COLO668 (cell line): ENCODE data around the gene SYTL4.

Experiments used
- DNase-seq: peaks from one replicate; lab custom pipeline; 2025; ENCODE audit not compliant: unreplicated experiment; lab: John Stamatoyannopoulos, UW

Gene SYTL4

DNA sequence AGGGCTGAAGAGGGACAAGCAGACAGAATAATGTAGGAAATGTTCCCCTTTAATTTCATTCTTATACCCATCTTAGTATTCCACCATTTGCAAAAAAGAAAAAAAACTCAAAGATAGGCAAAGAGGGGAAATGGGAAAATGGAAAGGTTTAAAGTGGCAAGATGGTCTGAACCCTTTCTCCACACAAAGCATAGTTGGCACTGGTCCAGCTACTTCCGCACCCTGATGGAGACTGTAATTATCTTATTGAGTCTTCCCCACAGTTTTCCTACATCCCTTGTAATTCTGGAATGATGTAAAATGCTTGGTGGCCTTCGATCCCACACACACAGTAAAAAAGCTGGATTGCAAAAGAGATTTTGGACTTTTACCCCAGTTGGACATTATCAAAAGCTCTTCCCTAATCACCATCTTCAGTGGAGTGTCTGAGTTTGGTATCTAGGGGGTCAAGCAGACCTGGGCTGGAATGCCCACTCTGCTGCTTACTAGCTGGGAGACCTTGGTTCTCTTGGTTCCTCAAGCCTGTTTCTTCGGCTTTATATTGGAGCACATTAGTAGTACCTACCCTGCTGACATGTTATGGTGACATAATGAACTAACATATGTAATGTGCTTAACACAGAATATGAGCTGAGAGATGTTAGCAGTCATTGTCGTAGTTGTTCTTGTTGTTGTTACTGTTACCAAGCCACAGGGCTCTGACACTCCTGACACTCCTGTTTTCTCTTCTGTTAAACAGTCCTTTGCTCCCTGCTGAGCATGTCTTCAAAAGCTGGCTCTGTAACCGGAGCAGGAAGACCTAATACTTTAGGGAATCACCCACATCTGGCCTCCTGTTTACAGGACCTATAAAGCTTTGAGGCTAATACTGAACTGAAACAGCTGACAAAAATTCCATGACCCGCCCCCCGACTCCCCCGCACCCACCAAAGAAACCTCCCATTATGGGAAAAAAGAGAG lies 83.2 kb downstream of the SYTL4 start:
- no peak for DNase-seq

DNA sequence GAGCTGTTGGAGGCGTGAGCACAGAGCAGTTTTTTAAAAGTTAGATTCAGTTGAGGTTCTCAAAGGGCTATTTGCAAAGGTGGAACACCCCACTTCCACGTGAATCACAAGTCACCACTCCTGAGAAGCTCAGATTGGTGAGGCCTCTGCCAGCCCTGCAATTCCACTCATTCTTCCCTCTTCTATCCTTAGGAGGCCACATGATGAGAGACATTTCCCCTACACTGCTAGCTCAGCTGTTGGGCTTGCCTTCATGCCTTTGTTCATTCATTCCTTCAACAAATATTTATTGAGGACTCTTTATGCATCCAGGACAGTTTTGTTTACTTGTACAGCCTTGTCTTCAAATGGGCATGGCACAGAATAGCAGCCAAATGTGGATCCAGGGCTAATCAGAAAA lies 84.2 kb downstream of the SYTL4 start:
- DNase-seq, result no peak

DNA sequence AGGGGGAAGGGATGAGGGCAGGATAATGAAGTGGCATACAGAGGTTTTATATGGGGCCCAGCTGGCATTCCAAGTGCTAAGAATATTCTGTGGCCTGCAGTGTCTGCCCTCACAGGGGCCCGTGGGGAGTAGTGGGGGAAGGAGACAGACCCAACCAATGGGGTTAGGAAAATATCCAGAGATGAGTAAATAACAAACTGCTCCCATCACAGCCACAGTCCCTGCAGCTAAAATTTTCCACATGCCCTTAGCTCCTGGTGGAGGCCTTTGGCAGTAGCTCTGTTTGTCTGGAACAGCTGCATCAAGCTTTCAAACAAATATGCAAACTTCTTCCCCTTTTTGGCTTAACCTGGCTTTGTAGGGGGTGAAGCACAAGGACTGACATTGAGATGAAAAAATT lies 84.8 kb downstream of the SYTL4 start:
- no peak for DNase-seq

DNA sequence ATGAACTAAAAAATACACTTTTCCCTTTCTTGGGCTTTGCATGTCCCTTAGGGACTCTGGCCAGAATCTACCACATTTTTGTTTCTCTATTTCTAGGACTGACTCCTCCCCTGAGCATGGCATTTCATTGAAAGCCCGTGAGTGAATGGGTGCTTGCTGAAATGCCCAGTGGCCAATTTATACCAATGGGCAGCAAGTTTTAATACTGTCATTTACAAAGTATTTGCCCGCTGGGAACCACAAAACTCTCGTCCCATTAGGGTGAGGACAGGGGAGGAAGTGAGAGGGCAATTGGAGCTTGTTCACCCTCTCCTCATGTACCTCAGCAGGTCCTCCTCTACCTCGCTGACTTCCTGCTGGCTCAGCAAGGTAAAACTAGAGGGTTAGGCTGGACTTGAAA lies 86.8 kb downstream of the SYTL4 start:
- DNase-seq, result no peak

DNA sequence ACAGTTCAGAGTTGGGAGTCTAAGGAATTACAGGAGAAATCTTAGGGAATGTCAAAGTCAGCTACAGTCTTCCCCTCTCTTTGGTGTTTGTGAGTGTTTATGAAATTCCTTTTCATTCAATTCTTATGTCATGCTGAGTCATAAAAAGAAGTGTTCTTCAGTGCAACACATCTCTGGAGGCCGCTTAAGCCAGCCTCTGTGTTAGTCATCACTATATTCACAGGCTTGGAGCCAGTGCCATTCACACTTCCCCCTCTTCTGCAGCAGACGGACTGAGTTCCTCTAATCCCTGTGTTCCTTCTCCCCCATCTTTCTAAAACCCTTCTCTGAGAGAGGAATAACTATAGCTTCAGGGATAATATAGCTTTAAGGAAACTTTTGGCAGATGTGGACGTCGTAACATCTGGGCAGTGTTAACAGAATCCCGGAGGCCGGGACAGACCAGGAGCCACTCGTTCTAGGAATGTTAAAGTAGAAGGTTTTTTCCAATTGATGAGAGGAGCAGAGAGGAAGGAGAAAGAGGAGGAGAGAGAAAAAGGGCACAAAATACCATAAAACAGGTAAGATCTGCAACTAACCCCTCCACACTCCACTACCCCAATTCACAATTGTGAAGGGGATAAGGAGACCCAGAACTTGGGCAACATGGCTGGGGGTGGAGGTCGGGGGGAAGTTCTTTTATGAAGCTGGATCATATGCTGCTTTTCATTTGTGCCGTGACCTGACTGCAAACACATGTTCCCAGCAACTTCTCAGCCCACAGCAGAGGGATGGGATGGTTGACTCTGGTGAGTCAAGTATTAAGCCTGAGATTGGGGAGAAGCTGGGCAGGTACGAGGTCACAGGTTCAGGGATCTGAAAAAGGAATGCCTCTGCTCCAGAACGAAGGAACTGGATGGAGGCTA lies 87.7 kb downstream of the SYTL4 start, which contains the start of gene SRPX2:
TSS of gene SRPX2 (plus strand) at position 244 of the 905 bp plus-strand sequence. CDS start 2,124 bp downstream, outside the sequence.
- DNase-seq, result no peak

DNA sequence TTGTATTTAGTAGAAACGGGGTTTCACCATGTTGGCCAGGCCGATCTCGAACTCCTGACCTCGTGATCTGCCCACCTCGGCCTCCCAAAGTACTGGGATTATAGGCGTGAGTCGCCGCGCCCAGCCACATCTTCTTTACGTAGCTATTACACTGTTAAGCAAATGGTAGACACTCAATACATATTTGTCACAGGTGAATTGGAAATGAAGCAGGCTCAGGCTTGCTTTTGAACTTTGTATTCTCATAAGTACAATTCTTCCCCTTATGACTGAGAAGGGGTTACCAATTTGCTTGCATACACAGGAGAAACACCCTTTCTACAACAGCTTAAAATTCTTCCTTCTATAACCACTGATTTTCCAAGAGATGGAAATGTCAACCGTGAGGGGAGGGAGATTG lies 88.7 kb downstream of the SYTL4 start:
- DNase-seq, result no peak

DNA sequence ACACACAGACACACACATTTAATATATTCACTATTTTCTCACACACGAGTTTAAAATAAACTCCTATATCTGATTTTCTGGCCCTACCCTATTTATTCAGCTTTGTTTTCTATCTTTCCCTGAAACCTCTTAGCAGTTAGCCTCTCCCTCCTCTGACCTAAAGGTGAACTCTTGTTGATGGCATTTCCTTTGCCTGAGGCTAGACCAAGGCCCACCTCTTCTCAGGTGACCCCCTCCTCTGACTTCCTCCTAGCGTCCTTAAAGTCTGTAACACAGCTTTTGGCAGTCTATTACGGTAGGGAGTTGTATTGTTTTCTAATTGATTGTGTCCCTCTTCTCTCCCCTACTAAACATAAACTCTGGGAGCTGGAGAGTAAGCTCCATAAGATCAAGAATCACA lies 89.6 kb downstream of the SYTL4 start:
- no peak for DNase-seq

DNA sequence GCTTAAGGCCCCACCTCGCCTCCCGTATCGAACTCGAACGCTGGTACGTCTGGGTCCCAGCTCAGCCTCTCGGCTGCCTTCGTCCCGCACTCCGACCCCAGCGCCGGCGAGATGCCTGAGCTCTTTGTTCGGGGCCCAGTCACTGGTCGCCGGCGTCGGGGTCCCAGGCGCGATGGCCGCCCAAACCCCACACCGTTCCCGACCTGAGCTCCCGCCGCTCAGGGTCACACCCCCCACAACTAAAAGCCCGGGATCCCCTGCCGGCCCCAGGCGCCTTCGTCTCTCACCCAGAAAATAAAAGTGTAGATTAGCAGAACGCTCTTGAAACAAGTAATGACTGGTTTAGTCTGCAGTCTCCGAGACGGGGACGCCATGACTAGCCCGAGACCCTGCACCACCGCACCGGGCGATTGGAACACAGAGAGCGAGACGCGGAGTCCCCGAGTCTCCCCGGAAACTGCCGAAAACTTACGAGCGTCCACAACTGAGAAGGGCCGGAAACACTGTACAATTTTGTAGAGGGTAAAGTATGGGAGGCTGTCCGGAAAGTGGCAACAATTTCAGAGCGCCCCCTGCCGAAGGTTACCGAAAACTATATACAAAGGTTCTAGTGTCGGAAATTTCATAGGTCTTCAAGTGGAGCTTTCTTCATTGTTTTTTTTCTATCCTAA lies 95.5 kb downstream of the SYTL4 start, which contains the start of gene TSPAN6:
TSS of gene TSPAN6 (minus strand) at position 486 of the 671 bp plus-strand sequence. CDS start at position 374, 112 bp downstream.
- peak; percentile 0 for DNase-seq

DNA sequence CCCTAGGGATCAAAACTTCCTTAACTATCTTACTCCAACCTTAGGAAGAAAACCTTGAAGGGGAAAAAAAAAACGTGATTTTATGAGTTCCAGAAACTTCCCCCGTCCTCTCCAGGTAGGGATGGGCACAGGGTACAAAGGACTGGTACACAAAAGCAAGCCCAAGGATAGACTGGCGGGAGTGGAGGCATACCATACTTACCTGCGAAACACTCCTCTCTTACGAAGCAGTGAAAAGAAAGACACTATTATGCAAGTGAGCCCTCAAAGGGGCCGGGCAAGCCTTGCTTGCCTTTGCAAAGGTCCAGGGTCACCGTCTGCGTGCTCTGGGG lies 96.0 kb downstream of the SYTL4 start:
- no peak for DNase-seq

DNA sequence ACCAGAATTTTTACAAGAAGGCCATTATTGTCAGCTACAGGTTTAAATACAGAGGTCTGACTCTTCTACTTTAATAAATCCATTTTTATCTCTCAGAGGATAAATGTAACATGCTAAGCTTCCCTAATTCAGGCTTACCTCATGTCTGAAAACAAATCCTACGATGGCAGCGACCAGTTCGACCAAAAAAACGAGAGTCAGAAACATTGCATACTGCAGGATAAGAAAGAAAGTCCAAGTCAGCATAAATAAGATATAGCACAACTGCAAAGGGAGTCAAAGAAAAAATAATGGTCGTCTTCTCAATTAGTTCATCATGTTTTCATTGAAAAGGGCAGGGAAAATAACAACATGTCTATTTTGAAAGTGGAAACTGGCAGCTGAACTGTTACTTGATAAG lies 96.9 kb downstream of the SYTL4 start:
- no peak for DNase-seq

DNA sequence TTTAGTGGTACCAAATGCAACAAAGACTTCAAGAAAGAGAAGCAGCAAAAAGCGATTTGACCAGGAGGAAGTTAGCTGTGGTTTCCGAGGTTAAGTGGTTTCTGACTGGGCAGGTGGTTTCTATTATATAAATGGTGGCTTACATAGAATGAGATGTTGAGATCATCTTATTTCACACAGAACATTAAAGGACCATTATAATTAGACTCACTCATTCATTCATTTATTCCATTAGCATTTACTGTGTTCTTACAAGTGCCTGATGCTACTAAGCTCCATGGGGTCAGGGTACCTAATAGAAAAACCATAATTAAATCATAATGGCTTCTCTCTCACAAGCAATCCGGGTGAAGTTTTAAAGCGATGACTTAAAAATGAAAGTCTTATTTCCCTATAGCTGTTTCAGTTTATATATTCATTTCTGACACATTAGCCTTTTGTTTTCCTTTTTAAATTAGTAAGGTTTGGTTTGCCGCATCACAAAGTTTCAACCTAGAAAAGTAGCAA lies 105.9 kb downstream of the SYTL4 start:
- no peak for DNase-seq
